NCI-H2227 treated with DMSO at 0.1 percent for 48 hours (cell line): Measurements from ENCODE around the gene ARL10.
A peak's percentile ranks its signal among the peaks of the same experiment; 100 is the strongest.

Experiments
- DNase-seq: peaks from one replicate; lab custom pipeline; 2025; lab: John Stamatoyannopoulos, UW

ARL10 gene

DNA sequence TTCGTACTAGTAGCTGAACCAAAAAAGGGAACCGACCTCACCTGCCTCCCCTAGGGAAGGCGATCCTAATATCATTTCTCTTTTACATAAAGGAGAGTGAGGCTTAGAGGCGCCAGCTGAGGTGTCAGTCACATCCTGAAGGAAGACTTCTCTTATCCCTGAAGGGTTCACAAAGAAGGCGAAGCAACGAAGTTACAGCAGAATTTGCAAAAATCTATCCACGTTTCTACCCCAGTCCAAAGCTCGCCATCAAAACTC is 3.1 kb upstream of the ARL10 start:
- DNase-seq = no peak

DNA sequence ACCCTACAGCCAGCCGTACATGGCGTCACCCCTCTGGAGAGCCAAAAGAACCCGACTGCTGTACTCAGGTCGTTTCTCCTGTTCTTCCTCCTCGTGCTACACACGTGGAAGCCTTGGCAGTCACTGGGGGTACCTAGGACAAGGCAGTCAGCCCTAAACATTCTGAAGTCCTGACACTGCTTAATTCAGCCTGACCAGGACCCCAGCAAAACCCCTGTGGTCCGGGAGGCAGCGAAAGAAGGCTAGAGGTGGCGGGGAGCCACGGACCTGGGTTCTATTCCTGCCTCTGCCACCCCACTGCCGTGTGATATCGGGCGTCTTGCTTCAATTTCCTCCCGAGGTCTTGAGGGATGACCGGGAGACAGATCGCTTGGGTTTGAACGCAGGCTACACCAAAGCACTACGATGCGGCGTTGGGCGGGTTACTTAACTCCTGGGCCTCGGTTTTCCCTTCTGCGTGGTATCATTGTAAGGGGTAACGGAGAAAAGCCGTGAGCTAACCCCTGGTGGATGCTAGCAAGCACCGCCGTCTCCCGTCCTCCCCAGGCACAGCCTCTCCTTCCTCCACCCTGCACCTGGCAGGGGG is 429 bp upstream of the ARL10 start:
- no peak for DNase-seq

DNA sequence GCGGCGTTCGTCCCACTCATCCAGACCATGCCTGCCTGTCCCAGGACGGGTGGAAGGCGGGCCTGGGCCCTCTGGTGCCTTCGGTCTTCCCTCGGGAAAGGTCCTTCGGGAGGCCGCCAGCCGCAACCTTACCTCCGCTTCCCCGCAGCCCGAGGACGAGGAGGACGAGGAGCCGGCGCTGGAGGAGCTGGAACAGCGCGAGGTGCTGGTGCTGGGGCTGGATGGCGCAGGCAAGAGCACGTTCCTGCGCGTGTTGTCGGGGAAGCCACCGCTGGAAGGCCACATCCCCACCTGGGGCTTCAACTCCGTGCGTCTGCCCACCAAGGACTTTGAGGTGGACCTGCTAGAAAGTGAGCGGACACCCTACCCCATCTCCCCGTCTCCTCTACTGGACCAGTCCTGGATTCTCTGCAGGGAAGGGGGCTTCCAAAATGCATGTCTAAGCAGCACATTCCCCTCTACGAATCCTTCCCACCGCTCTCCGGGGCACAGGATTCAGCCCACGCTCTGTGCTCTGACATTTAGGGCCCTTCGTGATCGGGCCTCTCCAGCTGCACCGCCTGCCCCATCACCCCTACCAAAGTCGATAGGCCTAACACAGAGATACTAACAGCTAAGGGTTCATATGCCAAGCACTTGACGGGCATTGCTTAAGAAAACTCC is 1.1 kb downstream of the ARL10 start:
- no peak for DNase-seq

DNA sequence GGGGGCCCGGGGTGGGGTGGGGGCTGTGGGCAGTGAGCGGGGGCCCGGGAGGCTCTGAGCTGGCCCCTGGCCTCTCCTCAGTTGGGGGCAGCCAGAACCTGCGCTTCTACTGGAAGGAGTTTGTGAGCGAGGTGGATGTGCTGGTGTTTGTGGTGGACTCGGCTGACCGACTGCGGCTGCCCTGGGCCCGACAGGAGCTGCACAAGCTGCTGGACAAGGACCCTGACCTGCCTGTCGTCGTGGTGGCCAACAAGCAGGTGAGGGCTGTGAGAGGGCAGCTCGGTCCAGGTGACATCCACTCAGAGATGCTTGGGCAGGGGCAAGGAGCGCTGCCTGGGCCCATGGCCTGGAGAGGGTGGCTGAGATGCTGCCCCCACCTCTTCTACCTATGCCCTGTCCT is 3.4 kb downstream of the ARL10 start:
- DNase-seq = no peak

DNA sequence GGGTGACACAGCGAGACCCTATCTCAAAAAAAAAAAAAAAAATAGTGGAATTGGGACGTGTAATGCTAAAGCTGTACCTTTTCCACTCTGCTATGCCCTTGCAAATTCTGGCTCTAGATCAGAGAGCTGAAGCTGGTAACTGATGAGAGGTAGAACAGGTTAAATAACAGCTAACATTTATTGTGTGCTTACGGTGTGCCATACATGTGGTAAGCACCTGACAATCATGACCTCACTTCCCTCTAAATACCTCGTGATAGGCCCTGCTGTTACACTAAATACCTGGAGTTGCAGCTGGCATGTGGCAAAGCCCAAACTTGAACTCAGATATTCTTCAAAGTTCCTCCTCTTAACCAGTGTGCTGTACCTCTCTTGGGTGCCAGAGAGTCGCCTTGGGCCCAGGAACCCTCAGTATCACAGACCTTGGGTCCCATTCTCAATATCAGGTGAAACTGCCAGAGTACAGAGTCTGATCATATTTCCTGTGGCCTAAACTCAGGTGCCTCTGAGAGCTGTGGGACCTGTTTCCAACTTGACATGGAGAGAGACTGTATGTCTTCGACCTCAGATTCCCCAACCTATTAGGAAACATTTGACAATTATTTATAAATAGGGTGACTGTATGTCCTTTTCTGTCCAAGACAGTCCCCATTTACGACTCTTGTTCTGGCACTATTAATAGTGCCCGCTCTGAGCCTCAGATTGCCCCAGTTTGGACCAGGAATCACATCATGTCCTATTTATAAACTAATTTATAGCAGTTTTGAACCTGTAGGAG is 4.8 kb downstream of the ARL10 start:
- DNase-seq = no peak

DNA sequence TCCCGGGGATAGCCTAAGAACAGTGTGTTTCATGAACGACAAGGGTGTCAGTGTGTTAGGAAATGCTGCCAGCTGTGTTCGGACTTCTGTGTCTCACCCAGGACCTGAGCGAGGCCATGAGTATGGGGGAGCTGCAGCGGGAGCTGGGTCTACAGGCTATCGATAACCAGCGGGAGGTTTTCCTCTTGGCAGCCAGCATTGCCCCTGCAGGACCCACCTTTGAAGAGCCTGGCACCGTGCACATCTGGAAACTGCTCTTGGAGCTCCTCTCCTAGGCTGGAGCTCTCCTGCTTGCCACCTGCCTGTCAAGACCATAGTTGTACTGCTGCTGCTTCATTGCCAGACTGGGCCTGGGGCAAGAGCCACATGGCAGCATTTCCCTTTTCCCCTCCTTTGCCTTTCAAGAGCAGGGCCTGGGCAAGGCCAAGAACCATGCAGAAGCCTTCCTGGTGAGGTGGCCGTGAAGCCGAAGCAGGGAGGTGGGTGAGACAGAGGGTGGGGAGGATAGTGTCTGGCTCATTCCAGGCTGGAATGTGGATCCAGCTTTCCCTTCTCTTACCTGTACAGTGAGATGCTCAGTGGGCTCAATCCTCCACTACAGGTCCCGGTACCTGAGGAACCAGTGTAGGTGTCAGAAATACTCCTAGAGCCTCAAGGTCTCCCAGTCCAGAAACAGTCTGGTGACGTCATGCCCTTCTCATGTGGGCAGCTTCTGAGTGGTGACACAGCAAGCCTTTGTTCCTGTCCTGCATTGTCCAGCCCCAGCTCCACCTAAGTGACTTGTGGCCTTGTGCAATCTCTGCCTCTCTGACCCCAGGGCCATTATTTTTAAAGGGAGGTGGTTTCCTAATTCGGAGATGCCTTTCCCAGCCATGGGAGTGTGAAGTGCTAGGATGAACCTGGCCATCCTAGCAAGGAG is 6.6 kb downstream of the ARL10 start:
- no peak for DNase-seq

DNA sequence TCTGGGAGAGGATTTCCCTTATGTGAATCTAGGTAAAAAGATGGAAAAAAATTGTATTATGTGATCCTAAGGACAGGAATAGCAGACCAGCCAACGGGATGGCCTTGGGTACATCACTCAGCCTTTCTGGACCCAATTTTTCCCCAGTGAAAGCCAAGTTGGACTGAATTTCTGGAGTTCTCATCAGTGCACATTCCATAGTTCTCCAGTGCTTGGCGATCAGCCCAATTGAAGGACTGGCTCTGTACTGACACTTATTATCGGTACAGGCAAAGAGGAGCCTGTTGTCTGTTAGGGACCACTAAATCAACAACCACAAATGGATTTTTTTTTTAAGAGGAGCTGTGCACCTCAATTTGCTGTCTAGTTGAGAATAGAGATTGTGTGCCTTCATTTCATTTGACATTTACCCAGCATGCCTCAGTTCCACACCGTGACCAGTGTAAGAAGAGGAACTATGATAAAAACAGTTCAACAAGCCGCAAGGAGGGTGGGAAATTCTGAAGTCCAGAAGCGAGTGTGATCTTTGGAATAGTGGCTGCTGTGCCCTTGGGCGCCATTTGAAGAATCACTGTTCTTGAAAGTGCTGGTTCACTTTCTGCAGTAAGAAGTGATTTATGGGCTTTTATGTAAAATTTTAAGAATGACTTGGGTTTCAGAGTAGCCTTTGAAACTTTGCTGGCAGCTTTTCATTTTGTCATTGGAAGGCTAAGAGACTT is 8.0 kb downstream of the ARL10 start:
- no peak for DNase-seq

DNA sequence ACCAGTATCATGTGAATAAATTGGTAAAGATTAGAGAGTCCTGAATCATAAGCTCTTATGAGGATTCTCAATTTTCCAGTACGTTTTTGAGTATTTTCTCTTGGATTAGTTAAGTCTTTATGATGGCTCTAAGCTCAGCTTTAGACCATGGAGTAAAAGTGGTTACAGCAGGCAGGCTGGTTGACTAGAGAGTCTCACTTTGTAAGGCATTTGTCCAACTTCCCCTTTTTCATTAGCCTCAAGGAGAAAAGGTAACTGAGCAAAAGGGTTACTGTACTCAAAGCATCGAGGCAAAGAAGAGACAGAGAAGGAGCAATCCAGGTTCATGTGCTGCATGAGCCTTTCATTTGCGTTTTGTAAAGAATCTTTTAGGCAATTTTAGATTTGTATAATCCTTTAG is 14.6 kb downstream of the ARL10 start:
- no peak for DNase-seq

DNA sequence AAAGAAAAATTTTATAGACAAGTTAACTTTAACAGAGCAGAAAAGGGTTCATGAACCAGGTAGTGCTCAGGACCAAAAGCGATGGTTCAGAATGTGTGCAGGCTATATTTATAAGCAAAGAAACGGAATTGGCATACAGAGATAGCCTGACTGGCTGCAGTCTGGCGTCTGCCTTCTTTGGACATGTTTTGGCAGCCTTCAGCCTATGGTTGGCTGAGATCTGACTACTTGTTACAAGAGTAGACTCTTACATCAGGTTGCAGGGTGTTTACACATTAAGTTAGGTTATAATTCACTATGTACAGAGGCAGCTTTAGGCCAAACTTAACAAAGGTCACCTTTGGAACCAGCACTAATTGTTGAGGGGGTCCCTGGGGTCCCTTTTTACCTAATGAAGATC is 16.1 kb downstream of the ARL10 start:
- DNase-seq = no peak

DNA sequence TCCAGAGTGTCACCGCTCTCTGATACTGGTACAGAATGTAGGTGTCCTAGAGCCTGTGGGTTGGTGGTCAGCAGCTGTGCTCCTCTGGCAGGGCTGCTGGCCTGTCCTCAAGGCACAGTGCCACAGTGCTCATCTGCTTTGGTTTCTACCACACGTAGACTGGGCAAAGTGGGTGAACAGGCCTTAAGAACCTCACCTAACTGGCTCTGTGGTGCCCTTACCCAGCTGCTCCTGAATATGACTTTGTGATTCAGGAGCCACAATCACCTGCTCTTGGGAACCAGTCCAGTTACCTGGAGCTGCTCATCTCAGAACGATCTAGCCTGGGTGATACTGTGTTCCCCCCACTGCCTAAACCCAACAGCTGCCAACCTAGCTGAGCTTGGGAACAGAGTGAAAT is 16.7 kb downstream of the ARL10 start:
- no peak for DNase-seq

DNA sequence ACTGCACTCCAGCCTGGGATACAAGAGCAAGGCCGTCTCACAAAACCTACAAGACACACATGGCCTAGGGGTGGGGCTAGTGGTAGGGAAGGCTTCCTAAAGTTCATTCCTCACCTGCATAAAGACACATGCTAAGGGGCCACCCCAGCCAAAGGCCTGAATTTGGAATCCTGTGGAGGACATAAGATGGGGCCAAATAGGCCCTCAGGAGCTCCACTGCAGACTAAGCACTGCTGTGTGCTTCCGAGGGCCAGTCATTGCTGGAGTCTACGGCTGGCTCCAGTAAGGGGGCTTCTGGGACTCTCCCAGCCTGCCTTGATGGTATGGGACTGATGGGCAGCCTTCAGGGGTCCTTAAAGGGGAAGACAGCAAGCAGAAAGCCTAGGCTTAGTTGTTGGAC is 17.4 kb downstream of the ARL10 start:
- no peak for DNase-seq

DNA sequence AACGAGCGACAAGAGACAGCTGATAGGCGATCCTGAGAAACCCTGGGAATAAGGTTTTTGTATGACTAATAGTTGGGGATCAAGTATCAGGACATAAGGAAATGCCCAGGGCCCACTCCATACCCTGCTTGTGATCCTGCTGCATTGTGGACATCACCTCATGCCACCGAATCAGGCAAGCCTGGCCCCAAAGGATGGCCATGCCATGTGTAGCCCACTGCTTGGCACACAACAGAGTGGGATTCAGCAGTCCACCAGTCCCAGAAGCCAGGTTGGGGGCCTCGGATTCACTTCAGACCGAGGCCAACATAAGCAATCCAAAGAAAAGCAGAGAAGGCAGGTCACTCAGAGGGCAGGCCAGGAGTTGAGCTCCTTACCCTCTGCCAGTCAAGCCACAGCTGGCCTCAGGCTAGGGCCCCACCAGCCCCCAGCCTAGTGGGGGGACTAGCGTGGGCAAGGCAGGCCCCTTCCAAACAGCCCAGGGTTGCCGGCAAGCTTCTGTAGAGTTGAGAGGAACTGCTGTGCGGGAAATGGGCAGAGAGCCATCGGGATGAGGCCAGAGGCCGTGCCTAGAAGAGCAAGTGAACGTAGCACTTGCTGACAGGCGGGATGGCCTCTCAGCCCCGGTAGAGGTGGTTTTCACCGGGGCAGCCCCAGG is 18.1 kb downstream of the ARL10 start:
- no peak for DNase-seq

DNA sequence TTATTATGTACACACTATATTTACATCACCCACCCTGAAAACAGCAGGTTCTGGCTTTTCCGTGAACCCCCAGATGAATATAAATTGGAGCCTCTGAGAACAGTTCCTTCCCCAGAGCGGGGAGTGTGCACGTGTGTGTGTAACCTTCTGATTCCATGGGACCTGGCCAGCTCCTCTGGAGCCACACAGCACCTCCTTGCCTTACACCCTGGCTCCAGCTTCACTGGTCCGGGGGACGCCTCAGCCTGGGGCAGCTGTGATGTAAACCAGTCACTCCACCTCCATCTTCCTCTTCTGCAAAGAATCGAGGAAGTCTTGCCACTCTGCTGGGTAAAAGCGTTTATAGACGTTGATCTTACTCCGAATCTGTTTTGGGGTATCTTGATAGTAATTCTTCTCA is 18.7 kb downstream of the ARL10 start:
- no peak for DNase-seq

DNA sequence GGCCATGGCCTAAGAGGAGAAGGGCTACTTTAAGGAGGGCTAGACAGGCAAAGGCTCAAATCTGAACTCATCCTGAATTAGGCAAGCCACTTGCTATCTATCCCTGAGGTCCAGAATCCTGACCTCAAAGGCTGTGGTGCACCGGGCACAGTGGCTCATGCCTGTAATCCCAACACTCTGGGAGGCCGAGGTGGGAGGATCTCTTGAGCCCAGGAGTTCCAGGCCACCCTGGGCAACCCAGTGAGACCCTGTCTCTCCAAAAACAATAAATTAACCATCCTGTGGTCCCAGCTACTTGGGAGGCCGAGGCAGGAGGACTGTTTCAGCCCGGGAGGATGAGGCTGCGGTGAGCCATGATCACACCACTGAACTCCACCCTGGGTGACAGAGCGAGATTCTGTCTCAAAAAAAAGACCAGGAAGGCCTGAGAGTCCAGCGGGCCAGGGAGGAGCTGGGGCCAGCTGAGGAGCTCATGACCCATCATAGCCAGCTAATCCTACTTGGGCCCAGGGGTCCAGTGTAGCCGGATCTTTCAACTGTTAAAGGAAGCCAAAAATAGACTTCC is 19.2 kb downstream of the ARL10 start:
- DNase-seq = no peak

DNA sequence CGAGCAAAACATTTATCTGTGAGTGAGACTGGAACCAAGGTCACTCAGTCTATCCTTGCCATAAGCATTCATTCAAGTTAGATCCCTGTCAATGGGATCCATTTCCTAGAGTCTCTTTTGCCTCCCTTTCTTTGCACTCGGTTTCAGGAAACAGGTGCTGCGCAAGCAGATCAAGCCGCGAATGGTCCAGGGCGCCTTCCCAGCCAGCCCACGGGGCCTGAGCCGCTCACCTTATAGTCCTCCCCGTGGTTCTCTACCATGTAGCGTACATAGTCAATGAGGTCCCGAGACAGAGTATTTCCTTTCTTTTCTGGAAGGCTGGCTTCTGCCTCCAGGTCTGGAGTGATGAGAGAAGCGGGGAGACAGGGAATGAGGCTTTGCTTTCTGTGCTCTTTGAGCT is 19.7 kb downstream of the ARL10 start:
- no peak for DNase-seq

DNA sequence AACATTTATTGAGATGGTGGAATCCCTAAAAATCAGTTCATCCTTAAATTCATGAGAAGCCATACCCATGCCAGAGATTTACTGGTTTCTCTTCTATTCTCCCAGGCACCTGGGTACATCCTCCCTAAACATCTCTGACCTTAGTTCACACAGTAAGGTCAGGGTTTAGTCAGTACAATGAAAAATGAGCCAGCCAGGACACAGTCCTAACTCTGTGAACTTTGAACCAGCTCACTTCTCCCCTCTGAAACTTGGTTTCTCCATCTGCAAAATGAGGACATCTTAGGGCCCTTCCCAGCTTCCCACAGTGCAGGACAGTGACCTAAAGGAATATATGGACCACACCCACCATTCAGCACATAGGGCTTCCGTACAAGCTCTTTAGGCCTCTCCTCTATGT is 21.2 kb downstream of the ARL10 start:
- no peak for DNase-seq

DNA sequence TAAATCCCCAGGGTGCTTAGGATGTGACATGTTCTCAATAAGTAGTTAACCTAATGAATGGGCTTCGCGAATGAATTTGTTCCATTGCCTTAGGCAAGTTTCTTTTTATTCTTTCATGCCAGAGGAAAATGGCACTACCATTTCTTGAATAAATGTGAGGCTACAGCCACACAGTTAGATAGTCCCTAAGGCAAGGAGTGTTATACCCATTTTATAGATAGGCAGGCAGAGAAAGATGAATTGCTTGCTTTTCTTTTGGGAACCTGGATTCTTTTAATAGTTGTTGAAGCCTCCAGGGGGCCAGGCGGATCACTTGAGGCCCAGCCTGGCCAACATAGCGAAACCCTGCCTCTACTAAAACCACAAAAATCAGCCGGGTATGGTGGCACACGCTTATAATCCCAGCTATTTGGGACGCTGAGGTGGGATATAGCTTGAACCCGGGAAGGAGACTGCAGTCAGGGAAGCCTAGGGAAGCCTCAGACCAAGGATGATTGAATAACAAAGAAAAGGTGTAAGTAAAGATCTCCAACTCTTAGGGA is 22.2 kb downstream of the ARL10 start:
- no peak for DNase-seq

DNA sequence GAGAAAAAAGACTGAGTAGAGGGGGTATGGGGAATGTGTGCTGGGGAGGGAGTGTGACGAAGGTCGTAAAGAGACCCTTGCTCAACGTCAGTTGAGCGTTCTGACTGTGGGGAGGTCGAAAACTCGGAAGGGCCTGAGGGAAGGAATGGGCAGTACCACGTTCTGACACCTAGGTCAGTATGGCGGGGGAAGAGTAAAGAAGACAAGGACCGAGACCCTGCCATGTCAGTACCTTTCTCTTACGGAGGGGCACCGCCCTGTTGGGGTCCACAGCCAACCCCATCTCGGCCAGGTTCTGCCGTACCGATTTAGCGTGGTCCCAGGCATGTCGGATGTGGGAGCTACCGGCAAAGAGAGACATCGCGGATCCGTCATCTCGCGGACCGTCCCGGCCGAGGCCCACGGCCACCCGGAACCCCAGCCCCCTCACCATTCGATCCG is 22.7 kb downstream of the ARL10 start:
- no peak for DNase-seq

DNA sequence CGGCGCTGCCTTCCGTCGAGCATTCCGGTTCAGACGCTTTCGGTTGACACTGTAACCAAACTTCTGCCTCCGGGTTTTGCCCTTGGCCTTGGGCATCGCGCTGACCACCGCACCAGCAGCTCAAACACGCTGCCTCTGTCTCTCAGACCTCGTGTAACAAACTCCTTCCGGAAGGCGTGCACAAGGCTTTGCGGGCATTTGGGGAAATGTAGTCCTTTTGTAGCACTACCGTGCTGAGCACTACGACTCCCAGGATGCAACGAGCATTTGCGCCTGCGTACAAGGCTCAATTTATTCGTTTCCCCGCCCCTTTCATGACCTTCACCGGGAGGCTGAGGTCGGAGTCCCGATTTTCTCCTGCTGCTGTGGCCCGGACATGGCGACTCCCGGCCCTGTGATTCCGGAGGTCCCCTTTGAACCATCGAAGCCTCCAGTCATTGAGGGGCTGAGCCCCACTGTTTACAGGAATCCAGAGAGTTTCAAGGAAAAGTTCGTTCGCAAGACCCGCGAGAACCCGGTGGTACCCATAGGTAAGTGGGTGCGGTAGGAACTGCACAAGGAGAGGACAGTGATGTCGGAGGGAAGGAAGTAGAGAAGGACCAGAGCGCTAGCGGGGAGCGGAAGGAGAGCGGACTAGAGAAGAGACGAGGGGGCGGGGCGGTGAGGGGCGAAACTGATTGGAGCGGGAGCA is 23.3 kb downstream of the ARL10 start, which contains the start of the genes HIGD2A and NOP16:
HIGD2A (plus strand) TSS at position 308 of the 691 bp plus-strand sequence; CDS start at position 377, 69 bp downstream.
NOP16 (minus strand) TSS at position 155 of the 691 bp plus-strand sequence; CDS start at position 96, 59 bp downstream.
- peak; percentile 96 for DNase-seq
